HepG2 (cell line): ENCODE measurements around the gene TSPAN9. TPM values are rescaled to one million over a fixed set of nuclear protein-coding genes. Genes with fewer than 3 reads are reported as not detected.

Experiments used
- ARNT ChIP-seq: fragments of 450-650 bp; IDR thresholded peaks from 2 replicates; pipeline ENCODE4 v1.6.1; 2017
- GATAD1 ChIP-seq: IDR thresholded peaks from 2 replicates; pipeline ENCODE4 v1.6.1; 2016; ENCODE audit warnings: missing genetic modification reagents, missing compliant biosample characterization
- MAF1 ChIP-seq: sonication (generic); formaldehyde crosslinking; IDR thresholded peaks from 2 replicates; pipeline ENCODE4 v1.5.0; 2020; ENCODE audit warnings: missing genetic modification reagents, borderline replicate concordance
- MED1 ChIP-seq: sonication (generic); formaldehyde crosslinking; IDR thresholded peaks from 2 replicates; pipeline ENCODE4 v1.4.0; 2020; ENCODE audit warnings: missing genetic modification reagents
- MXD4 ChIP-seq: IDR thresholded peaks from 2 replicates; pipeline ENCODE4 v1.6.1; 2016; ENCODE audit warnings: mild to moderate bottlenecking, missing biosample characterization, missing genetic modification reagents
- NCOA1 ChIP-seq: sonication (generic); formaldehyde crosslinking; IDR thresholded peaks from 2 replicates; pipeline ENCODE4 v1.9.0; 2021; ENCODE audit warnings: missing genetic modification reagents
- NCOA5 ChIP-seq: sonication (generic); formaldehyde crosslinking; IDR thresholded peaks from 2 replicates; pipeline ENCODE4 v1.4.0; 2020; ENCODE audit warnings: missing genetic modification reagents
- NFYB ChIP-seq: sonication (generic); formaldehyde crosslinking; IDR thresholded peaks from 2 replicates; pipeline ENCODE4 v1.4.0; 2020; ENCODE audit warnings: missing genetic modification reagents
- NR2F6 ChIP-seq, 2 experiments: IDR thresholded peaks; 2 replicates each; pipeline ENCODE4 v1.6.1; 2016; ENCODE audit warnings: antibody characterized with exemption in 1 of 2, mild to moderate bottlenecking in 1 of 2
- SP140L ChIP-seq: sonication (generic); formaldehyde crosslinking; IDR thresholded peaks from 2 replicates; pipeline ENCODE4 v1.4.0; 2020; ENCODE audit warnings: missing genetic modification reagents, borderline replicate concordance
- U2AF2 ChIP-seq: fragments of 200-400 bp; formaldehyde crosslinking; IDR thresholded peaks from 2 replicates; pipeline ENCODE4 v1.6.1; 2017; ENCODE audit warnings: low read depth, mild to moderate bottlenecking, low read length
- ZNF207 ChIP-seq: fragments of 450-650 bp; IDR thresholded peaks from 2 replicates; pipeline ENCODE4 v1.6.1; 2016; ENCODE audit warnings: antibody characterized with exemption, borderline replicate concordance
- ZNF367 ChIP-seq: sonication (generic); formaldehyde crosslinking; IDR thresholded peaks from 2 replicates; pipeline ENCODE4 v1.4.0; 2020; ENCODE audit warnings: missing genetic modification reagents, borderline replicate concordance
- ZNF510 ChIP-seq: sonication (generic); formaldehyde crosslinking; IDR thresholded peaks from 2 replicates; pipeline ENCODE4 v1.4.0; 2020; ENCODE audit warnings: low read depth, mild to moderate bottlenecking, missing genetic modification reagents
- ZNF589 ChIP-seq: sonication (generic); formaldehyde crosslinking; conservative IDR thresholded peaks from 2 replicates; pipeline ENCODE4 v1.8.0; 2022; ENCODE audit warnings: mild to moderate bottlenecking, moderate library complexity, missing genetic modification reagents
- ZNF614 ChIP-seq: IDR thresholded peaks from 2 replicates; pipeline ENCODE4 v1.6.1; 2018; ENCODE audit warnings: missing biosample characterization, missing genetic modification reagents, inconsistent platforms, borderline replicate concordance
- ZNF773 ChIP-seq: sonication (generic); formaldehyde crosslinking; IDR thresholded peaks from 2 replicates; pipeline ENCODE4 v1.4.0; 2020; ENCODE audit warnings: missing genetic modification reagents, borderline replicate concordance
- polyA plus RNA-seq, 8 experiments: library from polyadenylated mRNA; depleted of rRNA in 3 of 8; stranded (reverse) in 7 of 8; unstranded in 1 of 8; fragments of >200 nt; fragmentation: Illumina TruSeq in 4 of 8; extraction: Trizol in 4 of 8; gene quantifications; 2 replicates each; pipeline versions ENCODE4 v1.2.1 to v1.2.3, GENCODE V29; 2011 to 2016; ENCODE audit warnings: low read depth in 4 of 8, missing spikeins in 1 of 8, mixed read lengths in 1 of 8; ENCODE audit not compliant: insufficient read depth in 1 of 8
- total RNA-seq, 5 experiments: library from RNA; depleted of rRNA; stranded (reverse); fragments of >200 nt; fragmentation: Illumina TruSeq; extraction: Trizol; gene quantifications; 2 replicates each; pipeline ENCODE4 v1.2.3, GENCODE V29; 2016; ENCODE audit warnings: low read depth in 1 of 5
- TF ChIP-seq, protein P1 (sequence below): sonication (generic); formaldehyde crosslinking; IDR thresholded peaks from 2 replicates; pipeline ENCODE4 v1.5.1; 2020; ENCODE audit warnings: mild to moderate bottlenecking, missing genetic modification reagents, borderline replicate concordance
- TF ChIP-seq, protein P2 (sequence below): sonication (generic); formaldehyde crosslinking; IDR thresholded peaks from 2 replicates; pipeline ENCODE4 v1.4.0; 2020; ENCODE audit warnings: missing genetic modification reagents
- TF ChIP-seq, protein P3 (sequence below): sonication (generic); formaldehyde crosslinking; IDR thresholded peaks from 2 replicates; pipeline ENCODE4 v1.4.0; 2020; ENCODE audit warnings: mild to moderate bottlenecking, missing genetic modification reagents

TSPAN9 gene
- total and polyA plus RNA-seq, 2 of the 13 experiments (the other 11 are each of a cell fraction or from before 2014, with no cell fraction given) = 18.1 to 42.3 TPM

DNA sequence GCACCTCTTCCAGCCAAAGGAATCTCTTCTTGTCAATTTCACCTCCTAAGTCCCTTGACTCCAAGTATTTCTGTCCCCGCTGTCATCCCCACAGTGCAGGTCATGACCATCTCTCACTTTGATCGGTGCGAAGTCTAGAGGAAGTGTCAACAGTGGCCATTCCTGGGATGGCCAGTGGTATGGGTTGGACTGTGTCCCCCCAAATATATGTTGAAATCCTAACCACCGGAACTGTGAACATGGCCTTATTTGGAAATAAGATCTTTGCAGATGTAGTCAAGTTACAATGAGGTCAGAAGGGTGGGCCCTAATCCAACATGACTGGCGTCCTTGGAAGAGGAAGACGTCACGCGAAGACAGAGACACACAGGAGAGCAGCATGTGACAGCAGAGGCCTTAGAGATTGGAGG, 257.9 kb downstream of the TSPAN9 start (continued):
- TF ChIP-seq, protein P1, sequence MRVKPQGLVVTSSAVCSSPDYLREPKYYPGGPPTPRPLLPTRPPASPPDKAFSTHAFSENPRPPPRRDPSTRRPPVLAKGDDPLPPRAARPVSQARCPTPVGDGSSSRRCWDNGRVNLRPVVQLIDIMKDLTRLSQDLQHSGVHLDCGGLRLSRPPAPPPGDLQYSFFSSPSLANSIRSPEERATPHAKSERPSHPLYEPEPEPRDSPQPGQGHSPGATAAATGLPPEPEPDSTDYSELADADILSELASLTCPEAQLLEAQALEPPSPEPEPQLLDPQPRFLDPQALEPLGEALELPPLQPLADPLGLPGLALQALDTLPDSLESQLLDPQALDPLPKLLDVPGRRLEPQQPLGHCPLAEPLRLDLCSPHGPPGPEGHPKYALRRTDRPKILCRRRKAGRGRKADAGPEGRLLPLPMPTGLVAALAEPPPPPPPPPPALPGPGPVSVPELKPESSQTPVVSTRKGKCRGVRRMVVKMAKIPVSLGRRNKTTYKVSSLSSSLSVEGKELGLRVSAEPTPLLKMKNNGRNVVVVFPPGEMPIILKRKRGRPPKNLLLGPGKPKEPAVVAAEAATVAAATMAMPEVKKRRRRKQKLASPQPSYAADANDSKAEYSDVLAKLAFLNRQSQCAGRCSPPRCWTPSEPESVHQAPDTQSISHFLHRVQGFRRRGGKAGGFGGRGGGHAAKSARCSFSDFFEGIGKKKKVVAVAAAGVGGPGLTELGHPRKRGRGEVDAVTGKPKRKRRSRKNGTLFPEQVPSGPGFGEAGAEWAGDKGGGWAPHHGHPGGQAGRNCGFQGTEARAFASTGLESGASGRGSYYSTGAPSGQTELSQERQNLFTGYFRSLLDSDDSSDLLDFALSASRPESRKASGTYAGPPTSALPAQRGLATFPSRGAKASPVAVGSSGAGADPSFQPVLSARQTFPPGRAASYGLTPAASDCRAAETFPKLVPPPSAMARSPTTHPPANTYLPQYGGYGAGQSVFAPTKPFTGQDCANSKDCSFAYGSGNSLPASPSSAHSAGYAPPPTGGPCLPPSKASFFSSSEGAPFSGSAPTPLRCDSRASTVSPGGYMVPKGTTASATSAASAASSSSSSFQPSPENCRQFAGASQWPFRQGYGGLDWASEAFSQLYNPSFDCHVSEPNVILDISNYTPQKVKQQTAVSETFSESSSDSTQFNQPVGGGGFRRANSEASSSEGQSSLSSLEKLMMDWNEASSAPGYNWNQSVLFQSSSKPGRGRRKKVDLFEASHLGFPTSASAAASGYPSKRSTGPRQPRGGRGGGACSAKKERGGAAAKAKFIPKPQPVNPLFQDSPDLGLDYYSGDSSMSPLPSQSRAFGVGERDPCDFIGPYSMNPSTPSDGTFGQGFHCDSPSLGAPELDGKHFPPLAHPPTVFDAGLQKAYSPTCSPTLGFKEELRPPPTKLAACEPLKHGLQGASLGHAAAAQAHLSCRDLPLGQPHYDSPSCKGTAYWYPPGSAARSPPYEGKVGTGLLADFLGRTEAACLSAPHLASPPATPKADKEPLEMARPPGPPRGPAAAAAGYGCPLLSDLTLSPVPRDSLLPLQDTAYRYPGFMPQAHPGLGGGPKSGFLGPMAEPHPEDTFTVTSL (CRISPR knock-in tag) = peak; percentile 84; the same call in 1 of the 2 replicates
- no peak for TF ChIP-seq MXD4
- TF ChIP-seq NFYB (CRISPR knock-in tag) = 0 out of 2 replicates have a peak, but pooled peaks have one; percentile 29
- no peak for TF ChIP-seq NCOA1
- TF ChIP-seq ZNF510 (CRISPR knock-in tag) = no peak
- no peak for TF ChIP-seq SP140L (CRISPR knock-in tag)
- 0 out of 2 replicates have a peak, but pooled peaks have one; percentile 42 for TF ChIP-seq ZNF614 (CRISPR knock-in tag)
- TF ChIP-seq NR2F6 (IDR thresholded peaks at IDR 0.05) = peak; percentile 74
- peak; percentile 87 for TF ChIP-seq NR2F6 (CRISPR knock-in tag; IDR thresholded peaks at IDR 0.05)
- TF ChIP-seq, protein P2, sequence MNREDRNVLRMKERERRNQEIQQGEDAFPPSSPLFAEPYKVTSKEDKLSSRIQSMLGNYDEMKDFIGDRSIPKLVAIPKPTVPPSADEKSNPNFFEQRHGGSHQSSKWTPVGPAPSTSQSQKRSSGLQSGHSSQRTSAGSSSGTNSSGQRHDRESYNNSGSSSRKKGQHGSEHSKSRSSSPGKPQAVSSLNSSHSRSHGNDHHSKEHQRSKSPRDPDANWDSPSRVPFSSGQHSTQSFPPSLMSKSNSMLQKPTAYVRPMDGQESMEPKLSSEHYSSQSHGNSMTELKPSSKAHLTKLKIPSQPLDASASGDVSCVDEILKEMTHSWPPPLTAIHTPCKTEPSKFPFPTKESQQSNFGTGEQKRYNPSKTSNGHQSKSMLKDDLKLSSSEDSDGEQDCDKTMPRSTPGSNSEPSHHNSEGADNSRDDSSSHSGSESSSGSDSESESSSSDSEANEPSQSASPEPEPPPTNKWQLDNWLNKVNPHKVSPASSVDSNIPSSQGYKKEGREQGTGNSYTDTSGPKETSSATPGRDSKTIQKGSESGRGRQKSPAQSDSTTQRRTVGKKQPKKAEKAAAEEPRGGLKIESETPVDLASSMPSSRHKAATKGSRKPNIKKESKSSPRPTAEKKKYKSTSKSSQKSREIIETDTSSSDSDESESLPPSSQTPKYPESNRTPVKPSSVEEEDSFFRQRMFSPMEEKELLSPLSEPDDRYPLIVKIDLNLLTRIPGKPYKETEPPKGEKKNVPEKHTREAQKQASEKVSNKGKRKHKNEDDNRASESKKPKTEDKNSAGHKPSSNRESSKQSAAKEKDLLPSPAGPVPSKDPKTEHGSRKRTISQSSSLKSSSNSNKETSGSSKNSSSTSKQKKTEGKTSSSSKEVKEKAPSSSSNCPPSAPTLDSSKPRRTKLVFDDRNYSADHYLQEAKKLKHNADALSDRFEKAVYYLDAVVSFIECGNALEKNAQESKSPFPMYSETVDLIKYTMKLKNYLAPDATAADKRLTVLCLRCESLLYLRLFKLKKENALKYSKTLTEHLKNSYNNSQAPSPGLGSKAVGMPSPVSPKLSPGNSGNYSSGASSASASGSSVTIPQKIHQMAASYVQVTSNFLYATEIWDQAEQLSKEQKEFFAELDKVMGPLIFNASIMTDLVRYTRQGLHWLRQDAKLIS (CRISPR knock-in tag) = no peak
- 0 out of 2 replicates have a peak, but pooled peaks have one; percentile 33 for TF ChIP-seq ZNF589 (CRISPR knock-in tag)
- TF ChIP-seq GATAD1 (CRISPR knock-in tag) = no peak
- TF ChIP-seq ZNF207 = no peak
- peak; percentile 92 for TF ChIP-seq MED1 (CRISPR knock-in tag)
- no peak for TF ChIP-seq NCOA5 (CRISPR knock-in tag)
- TF ChIP-seq, protein P3, sequence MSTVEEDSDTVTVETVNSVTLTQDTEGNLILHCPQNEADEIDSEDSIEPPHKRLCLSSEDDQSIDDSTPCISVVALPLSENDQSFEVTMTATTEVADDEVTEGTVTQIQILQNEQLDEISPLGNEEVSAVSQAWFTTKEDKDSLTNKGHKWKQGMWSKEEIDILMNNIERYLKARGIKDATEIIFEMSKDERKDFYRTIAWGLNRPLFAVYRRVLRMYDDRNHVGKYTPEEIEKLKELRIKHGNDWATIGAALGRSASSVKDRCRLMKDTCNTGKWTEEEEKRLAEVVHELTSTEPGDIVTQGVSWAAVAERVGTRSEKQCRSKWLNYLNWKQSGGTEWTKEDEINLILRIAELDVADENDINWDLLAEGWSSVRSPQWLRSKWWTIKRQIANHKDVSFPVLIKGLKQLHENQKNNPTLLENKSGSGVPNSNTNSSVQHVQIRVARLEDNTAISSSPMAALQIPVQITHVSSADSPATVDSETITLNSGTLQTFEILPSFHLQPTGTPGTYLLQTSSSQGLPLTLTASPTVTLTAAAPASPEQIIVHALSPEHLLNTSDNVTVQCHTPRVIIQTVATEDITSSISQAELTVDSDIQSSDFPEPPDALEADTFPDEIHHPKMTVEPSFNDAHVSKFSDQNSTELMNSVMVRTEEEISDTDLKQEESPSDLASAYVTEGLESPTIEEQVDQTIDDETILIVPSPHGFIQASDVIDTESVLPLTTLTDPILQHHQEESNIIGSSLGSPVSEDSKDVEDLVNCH (CRISPR knock-in tag) = no peak
- TF ChIP-seq MAF1 (CRISPR knock-in tag) = no peak
- TF ChIP-seq ARNT = no peak
- TF ChIP-seq U2AF2 = no peak
- TF ChIP-seq ZNF367 (CRISPR knock-in tag) = no peak
- no peak for TF ChIP-seq ZNF773 (CRISPR knock-in tag)
